ENCODE measurements around the gene AQP12B.

Gene AQP12B

GRCh38 chr2:240647503-240648154, 35.1 kb downstream of the AQP12B start:
- peak; percentile 8 for DNase-seq (ENCODE audit: low spot score)

- no peak for DNase-seq (ENCODE audit: low spot score)
Measured at GRCh38 chr2:240646900-240647502, 35.7 kb downstream of the AQP12B start.

GRCh38 chr2:240646176-240646899, 36.3 kb downstream of the AQP12B start:
- DNase-seq (ENCODE audit: low spot score) = peak; percentile 9

- peak; percentile 9 for DNase-seq (ENCODE audit: low spot score)
Measured at GRCh38 chr2:240645801-240646175, 36.9 kb downstream of the AQP12B start.

GRCh38 chr2:240645346-240645745, 37.3 kb downstream of the AQP12B start:
- peak; percentile 8 for DNase-seq (ENCODE audit: low spot score)

- peak; percentile 7 for DNase-seq (ENCODE audit: low spot score)
Measured at GRCh38 chr2:240644859-240645301, 37.8 kb downstream of the AQP12B start.

GRCh38 chr2:240644171-240644651, 38.5 kb downstream of the AQP12B start:
- DNase-seq (ENCODE audit: low spot score) = peak; percentile 7

GRCh38 chr2:240643811-240644150, 38.9 kb downstream of the AQP12B start:
- DNase-seq (ENCODE audit: low spot score) = peak; percentile 7

- peak; percentile 6 for DNase-seq (ENCODE audit: low spot score)
Measured at GRCh38 chr2:240643093-240643810, 39.4 kb downstream of the AQP12B start.

GRCh38 chr2:240642806-240643092, 39.9 kb downstream of the AQP12B start:
- DNase-seq (ENCODE audit: low spot score) = no peak

GRCh38 chr2:240642061-240642805, 40.5 kb downstream of the AQP12B start:
- peak; percentile 9 for DNase-seq (ENCODE audit: low spot score)

GRCh38 chr2:240640939-240641338, 41.7 kb downstream of the AQP12B start:
- peak; percentile 90 for DNase-seq (ENCODE audit: low spot score)

- DNase-seq (ENCODE audit: low spot score) = no peak
Measured at GRCh38 chr2:240639566-240639965, 43.1 kb downstream of the AQP12B start.

- DNase-seq (ENCODE audit: low spot score) = no peak
Measured at GRCh38 chr2:240638512-240639160, 44.0 kb downstream of the AQP12B start.

- DNase-seq (ENCODE audit: low spot score) = no peak
Measured at GRCh38 chr2:240637901-240638345, 44.8 kb downstream of the AQP12B start.

GRCh38 chr2:240637116-240637900, 45.4 kb downstream of the AQP12B start:
- DNase-seq (ENCODE audit: low spot score) = no peak

GRCh38 chr2:240636563-240637115, 46.0 kb downstream of the AQP12B start:
- no peak for DNase-seq (ENCODE audit: low spot score)

- no peak for DNase-seq (ENCODE audit: low spot score)
Measured at GRCh38 chr2:240635998-240636547, 46.6 kb downstream of the AQP12B start.

- DNase-seq (ENCODE audit: low spot score) = no peak
Measured at GRCh38 chr2:240635121-240635997, 47.3 kb downstream of the AQP12B start.
